ENCODE measurements around the gene ATRNL1. TPM values are rescaled to one million over a fixed set of nuclear protein-coding genes. Genes with fewer than 3 reads are reported as not detected.

The ATRNL1 gene
- polyA plus RNA-seq, 3 donors: not detected

DNA sequence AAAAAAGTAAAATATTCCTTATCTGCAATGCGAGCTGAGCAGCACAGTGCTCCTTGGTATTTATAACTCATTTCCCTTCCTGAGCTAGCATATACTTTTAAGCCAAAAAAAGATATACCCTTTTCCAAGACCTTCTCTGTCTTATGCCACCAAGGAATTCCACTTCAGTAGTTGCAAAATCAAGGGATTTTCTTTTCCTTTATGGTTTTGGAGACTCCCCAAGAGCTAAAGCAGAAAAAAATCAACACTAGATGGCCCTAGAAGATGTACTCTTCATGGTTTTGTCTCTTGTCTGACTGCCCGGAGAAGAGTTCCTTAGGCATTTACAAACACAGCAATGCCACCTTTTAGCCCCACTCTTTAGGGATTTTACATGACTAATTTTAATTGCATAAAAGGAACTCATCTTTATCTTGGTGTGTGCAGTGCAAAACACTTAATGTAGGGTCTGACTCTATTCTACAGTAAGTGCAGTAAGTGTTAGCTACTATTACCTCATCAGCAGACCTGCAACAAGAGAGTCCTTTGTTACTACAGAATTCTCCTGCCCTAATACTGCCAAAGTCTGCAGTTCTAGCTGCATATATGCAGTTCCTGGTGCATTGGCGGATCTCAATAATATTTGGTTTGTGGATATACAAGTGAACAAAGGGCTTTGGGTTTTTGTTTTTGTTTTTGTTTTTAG lies 736.5 kb downstream of the ATRNL1 start:
- peaks cover 0 to 3% (median 0%) of the 10 kb centered on the region in 7 donors for H3K9me3 Mint-ChIP-seq
- Histone ChIP-seq H3K27ac (ENCODE audit: low read depth in 1 of 2, low read length in 2 of 2) (no peak overlapping the region), H3K36me3 (replicated peaks in 1 of 2; ENCODE audit: control insufficient read depth in 1 of 2, insufficient read depth in 2 of 2, low read length in 2 of 2) (no peaks in the 10 kb centered on the region), H3K4me3 (replicated peaks in 1 of 3; ENCODE audit: low read depth in 2 of 3, low read length in 3 of 3) (no peak overlapping the region), H3K79me2 (ENCODE audit: insufficient read depth, low read length) (no peaks in the 10 kb centered on the region), H2AFZ (ENCODE audit: insufficient read depth, low read depth, low read length, poor library complexity, severe bottlenecking) (no peak overlapping the region), H3K9me3 (replicated peaks in 1 of 2; ENCODE audit: control insufficient read depth in 1 of 2, insufficient read depth in 1 of 2, low read length in 2 of 2) (no peaks in the 10 kb centered on the region), H3K9ac (ENCODE audit: insufficient read depth, low read length, poor library complexity, severe bottlenecking) (no peak overlapping the region), H3K27me3 (ENCODE audit: control insufficient read depth in 2 of 2, insufficient read depth in 2 of 2, low read length in 2 of 2) (no peaks in the 10 kb centered on the region), H3K4me1 (ENCODE audit: control insufficient read depth in 1 of 2, insufficient read depth in 2 of 2, low read length in 2 of 2) (no peaks in the 10 kb centered on the region), H4K20me1 (ENCODE audit: insufficient read depth, low read length) (no peaks in the 10 kb centered on the region), H3K4me2 (replicated peaks; ENCODE audit: extremely low read depth, low read length, poor library complexity, severe bottlenecking) (no peak overlapping the region)
- intact Hi-C loops (cut with micrococcal nuclease): no loop called here
- H3K27ac Mint-ChIP-seq: no peak overlapping the region
- H3K36me3 Mint-ChIP-seq: no peaks in the 10 kb centered on the region
- H3K4me1 Mint-ChIP-seq: no peaks in the 10 kb centered on the region
- TF ChIP-seq, protein P1, sequence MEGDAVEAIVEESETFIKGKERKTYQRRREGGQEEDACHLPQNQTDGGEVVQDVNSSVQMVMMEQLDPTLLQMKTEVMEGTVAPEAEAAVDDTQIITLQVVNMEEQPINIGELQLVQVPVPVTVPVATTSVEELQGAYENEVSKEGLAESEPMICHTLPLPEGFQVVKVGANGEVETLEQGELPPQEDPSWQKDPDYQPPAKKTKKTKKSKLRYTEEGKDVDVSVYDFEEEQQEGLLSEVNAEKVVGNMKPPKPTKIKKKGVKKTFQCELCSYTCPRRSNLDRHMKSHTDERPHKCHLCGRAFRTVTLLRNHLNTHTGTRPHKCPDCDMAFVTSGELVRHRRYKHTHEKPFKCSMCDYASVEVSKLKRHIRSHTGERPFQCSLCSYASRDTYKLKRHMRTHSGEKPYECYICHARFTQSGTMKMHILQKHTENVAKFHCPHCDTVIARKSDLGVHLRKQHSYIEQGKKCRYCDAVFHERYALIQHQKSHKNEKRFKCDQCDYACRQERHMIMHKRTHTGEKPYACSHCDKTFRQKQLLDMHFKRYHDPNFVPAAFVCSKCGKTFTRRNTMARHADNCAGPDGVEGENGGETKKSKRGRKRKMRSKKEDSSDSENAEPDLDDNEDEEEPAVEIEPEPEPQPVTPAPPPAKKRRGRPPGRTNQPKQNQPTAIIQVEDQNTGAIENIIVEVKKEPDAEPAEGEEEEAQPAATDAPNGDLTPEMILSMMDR (IDR thresholded peaks at IDR 0.05): no peak
- peaks cover 0 to 2% (median 1%) of the 10 kb centered on the region in 3 donors for H3K27me3 Mint-ChIP-seq (ENCODE audit: low read depth in 3 of 3)
- no peak for DNase-seq
- WGBS (ENCODE audit: insufficient coverage): no CpG with 5 or more reads among the region's 3 CpGs
- H3K4me3 Mint-ChIP-seq: no peak overlapping the region

DNA sequence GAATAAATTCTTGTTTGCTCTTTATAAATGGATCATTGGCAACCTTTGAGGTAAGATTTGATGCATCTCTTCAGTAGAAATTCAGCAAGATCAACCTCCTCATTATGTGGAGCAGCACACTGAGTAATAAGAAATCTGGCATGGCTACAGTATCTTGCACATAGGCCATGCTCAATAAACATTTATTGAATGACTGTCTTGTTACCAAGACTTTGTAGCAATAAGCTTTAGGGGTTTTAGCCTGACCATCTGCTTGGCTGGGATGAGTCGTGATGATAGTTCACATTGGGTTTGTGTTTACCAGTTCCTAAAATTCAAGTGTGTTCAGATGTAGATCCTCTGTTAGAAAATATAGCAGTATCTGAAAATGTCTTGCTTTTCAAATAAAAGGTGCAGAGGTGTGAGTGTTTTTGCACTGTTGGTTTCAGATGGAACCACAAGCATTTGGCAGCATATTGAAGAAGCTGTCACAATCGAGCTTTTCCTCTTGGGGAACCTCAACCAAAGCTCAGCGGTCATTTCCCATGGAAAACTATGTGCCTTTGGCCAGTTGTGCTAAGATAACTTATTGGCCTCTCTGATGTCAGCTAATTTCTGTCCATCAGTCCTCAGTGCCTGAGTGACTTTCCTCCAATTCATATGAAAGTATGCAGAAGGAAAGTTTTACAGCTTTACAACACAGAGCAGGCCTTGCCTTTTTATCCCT lies 737.3 kb downstream of the ATRNL1 start:
- intact Hi-C loops (cut with micrococcal nuclease): no loop called here
- Histone ChIP-seq H3K4me1 (ENCODE audit: control insufficient read depth in 1 of 2, insufficient read depth in 2 of 2, low read length in 2 of 2) (no peaks in the 10 kb centered on the region), H2AFZ (ENCODE audit: insufficient read depth, low read depth, low read length, poor library complexity, severe bottlenecking) (no peak overlapping the region), H3K4me2 (replicated peaks; ENCODE audit: extremely low read depth, low read length, poor library complexity, severe bottlenecking) (no peak overlapping the region), H3K27ac (ENCODE audit: low read depth in 1 of 2, low read length in 2 of 2) (no peak overlapping the region), H3K9ac (ENCODE audit: insufficient read depth, low read length, poor library complexity, severe bottlenecking) (no peak overlapping the region), H3K27me3 (ENCODE audit: control insufficient read depth in 2 of 2, insufficient read depth in 2 of 2, low read length in 2 of 2) (no peaks in the 10 kb centered on the region), H3K9me3 (replicated peaks in 1 of 2; ENCODE audit: control insufficient read depth in 1 of 2, insufficient read depth in 1 of 2, low read length in 2 of 2) (no peaks in the 10 kb centered on the region), H4K20me1 (ENCODE audit: insufficient read depth, low read length) (no peaks in the 10 kb centered on the region), H3K4me3 (replicated peaks in 1 of 3; ENCODE audit: low read depth in 2 of 3, low read length in 3 of 3) (no peak overlapping the region), H3K36me3 (replicated peaks in 1 of 2; ENCODE audit: control insufficient read depth in 1 of 2, insufficient read depth in 2 of 2, low read length in 2 of 2) (no peaks in the 10 kb centered on the region), H3K79me2 (ENCODE audit: insufficient read depth, low read length) (no peaks in the 10 kb centered on the region)
- peaks cover 0 to 2% (median 1%) of the 10 kb centered on the region in 3 donors for H3K27me3 Mint-ChIP-seq (ENCODE audit: low read depth in 3 of 3)
- H3K36me3 Mint-ChIP-seq: no peaks in the 10 kb centered on the region
- TF ChIP-seq, protein P1 (IDR thresholded peaks at IDR 0.05): no peak
- H3K27ac Mint-ChIP-seq: no peak overlapping the region
- 72% methylated on average over 2 of the region's 3 CpGs for WGBS (ENCODE audit: insufficient coverage)
- H3K9me3 Mint-ChIP-seq: peaks cover 0 to 3% (median 0%) of the 10 kb centered on the region in 7 donors
- H3K4me1 Mint-ChIP-seq: no peaks in the 10 kb centered on the region
- DNase-seq: no peak
- H3K4me3 Mint-ChIP-seq: no peak overlapping the region

Measured in CD14-positive monocyte (primary cell).